Thymus (tissue), 11 donors: ENCODE results near the gene RFLNA. TPM values are rescaled to one million over a fixed set of nuclear protein-coding genes. Genes with fewer than 3 reads are reported as not detected.

ENCODE experiments used
- DNase-seq, 9 donors: peaks; one replicate each; pipeline ENCODE4 v3.0.0-alpha.2; 2013; ENCODE audit warnings: low spot score in 9 of 9, low read depth in 6 of 9, missing footprints in 1 of 9
- H3K27ac ChIP-seq, 2 donors: one replicate each; pipeline ENCODE4 v1.5.1; 2013; ENCODE audit warnings: control low read depth in 1 of 2, low read depth in 1 of 2, low read length in 1 of 2, mild to moderate bottlenecking in 1 of 2, moderate library complexity in 1 of 2
- H3K27me3 ChIP-seq, 2 donors: one replicate each; pipeline ENCODE4 v1.5.1; 2013; ENCODE audit warnings: low read length in 1 of 2; ENCODE audit not compliant: control insufficient read depth in 2 of 2, insufficient read depth in 1 of 2
- H3K36me3 ChIP-seq, 2 donors: one replicate each; pipeline ENCODE4 v1.5.1; 2013; ENCODE audit warnings: low read length in 1 of 2, mild to moderate bottlenecking in 1 of 2, moderate library complexity in 1 of 2; ENCODE audit not compliant: control insufficient read depth in 2 of 2, insufficient read depth in 2 of 2
- H3K4me1 ChIP-seq, 2 donors: one replicate each; pipeline ENCODE4 v1.5.1; 2013; ENCODE audit warnings: low read length in 2 of 2; ENCODE audit not compliant: control insufficient read depth in 2 of 2, insufficient read depth in 2 of 2
- H3K4me3 ChIP-seq, 2 donors: one replicate each; pipeline ENCODE4 v1.5.1; 2013; ENCODE audit warnings: low read length in 2 of 2, control low read depth in 1 of 2, mild to moderate bottlenecking in 1 of 2
- H3K9me3 ChIP-seq, 2 donors: one replicate each; pipeline ENCODE4 v1.5.1; 2013; ENCODE audit warnings: low read length in 1 of 2, mild to moderate bottlenecking in 1 of 2; ENCODE audit not compliant: control insufficient read depth in 2 of 2, insufficient read depth in 1 of 2
- WGBS: extraction: QIAGEN DNeasy Blood & Tissue Kit; methylation state at CpG from one replicate; pipeline ENCODE4 v1.1.7; 2013; 5-methylcytosine and 5-hydroxymethylcytosine counted together
- polyA plus RNA-seq: library from polyadenylated mRNA; stranded (reverse); fragments of 200-250 nt; gene quantifications from one replicate; pipeline ENCODE4 v1.2.3, GENCODE V29; 2013
- total RNA-seq: library from RNA; stranded (reverse); fragments of 120-200 nt; gene quantifications from one replicate; pipeline ENCODE4 v1.2.4, GENCODE V29; 2013
- donor health status: healthy.

Gene RFLNA
- total and polyA plus RNA-seq, 2 donors: 0.33 to 0.59 TPM

DNA sequence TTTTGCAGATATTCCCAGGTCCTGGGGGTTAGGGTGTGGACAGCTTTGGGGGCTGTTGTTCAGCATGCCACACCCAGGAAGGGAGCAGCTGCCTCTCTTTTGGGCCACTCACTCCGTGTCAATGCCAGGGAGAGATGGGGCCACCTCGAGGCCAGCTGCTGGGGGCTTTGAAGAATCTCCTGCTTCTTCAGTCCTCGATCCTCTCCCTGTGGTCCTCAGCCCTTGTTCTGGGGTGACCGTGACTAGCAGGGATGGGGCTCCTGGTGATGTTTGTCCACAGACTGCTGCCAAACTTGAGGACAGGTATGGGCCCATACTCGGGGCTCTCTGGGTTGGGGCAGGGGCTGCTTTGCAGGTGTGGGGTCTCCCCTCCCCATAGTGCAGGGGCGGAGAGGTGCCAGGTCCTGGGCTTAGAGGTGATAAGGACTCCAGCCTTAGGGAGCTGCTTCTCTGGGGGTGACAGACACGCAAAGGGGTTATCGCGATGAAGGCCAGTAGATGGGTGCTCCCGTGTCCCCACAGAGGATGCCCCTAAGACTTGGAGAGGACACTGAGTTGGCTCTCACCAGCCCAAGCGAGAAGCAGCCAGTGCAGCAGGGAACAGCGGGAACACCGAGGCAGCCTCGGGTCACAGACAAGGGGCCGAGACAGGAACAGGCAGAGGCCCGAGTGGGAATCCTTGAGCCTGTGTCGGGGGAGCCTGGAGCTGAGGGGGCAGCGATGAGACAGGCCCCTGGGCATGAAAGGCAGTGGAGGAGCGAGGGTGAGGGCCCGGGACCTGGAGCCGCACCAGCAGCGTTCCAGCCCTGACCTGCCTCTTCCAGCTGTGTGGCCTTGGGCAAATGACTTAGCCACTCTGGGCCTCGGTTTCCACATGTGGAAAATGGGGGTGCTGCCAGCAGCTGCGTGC lies 11.1 kb downstream of the RFLNA start:
- H3K4me3 ChIP-seq: no peak overlapping the region
- H3K9me3 ChIP-seq: no peaks in the 10 kb centered on the region
- no peak overlapping the region for H3K27ac ChIP-seq
- H3K4me1 ChIP-seq: no peaks in the 10 kb centered on the region
- 94% methylated on average over 24 of the region's 24 CpGs for WGBS
- no peak for DNase-seq
- H3K27me3 ChIP-seq: no peaks in the 10 kb centered on the region
- H3K36me3 ChIP-seq: no peaks in the 10 kb centered on the region

DNA sequence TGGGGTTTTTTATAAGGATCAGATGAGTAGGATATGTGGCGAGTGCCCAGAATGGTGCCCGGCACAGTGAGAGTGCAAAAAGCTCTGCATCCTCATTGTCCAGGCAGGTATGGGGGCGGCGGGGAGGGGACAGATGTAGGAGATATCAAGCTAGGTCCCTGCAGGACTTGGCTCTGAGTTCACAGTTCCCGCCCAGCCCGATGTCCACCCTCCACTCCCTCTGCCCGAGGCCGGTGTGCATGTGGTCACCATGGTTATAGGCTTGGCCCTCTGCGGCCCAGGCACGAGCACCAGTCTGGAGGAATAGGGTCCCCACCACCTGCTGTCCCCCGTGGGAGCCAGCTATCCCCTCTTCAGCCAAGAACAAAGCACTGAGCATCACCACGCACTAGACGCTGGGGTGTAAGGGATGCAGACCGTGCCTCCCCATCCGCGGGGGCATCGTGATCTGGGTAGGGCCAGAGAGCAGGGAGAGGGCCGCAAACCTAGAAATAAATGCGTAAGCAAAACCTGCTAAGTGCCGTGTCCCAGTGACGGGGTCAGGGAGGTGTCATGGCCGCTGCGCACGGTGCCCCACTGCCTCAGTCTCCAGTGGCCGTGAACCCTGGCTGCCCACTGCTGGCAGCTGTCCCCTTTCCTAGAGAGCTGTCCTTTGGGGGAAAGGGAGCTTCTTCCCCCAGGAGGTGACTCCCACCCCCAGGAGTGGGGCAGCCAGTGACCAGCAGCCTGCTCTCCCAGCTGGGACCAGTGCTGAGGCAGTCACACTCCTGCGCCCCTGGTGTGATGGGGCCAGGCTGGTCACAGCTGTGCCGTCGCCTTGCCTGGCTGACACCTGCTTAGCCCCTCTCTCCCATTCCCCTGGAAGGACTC lies 12.0 kb downstream of the RFLNA start:
- H3K4me1 ChIP-seq: no peaks in the 10 kb centered on the region
- H3K36me3 ChIP-seq: no peaks in the 10 kb centered on the region
- H3K9me3 ChIP-seq: no peaks in the 10 kb centered on the region
- no peaks in the 10 kb centered on the region for H3K27me3 ChIP-seq
- no peak overlapping the region for H3K4me3 ChIP-seq
- DNase-seq: no peak
- H3K27ac ChIP-seq: no peak overlapping the region
- WGBS: 94% methylated on average over 28 of the region's 28 CpGs

DNA sequence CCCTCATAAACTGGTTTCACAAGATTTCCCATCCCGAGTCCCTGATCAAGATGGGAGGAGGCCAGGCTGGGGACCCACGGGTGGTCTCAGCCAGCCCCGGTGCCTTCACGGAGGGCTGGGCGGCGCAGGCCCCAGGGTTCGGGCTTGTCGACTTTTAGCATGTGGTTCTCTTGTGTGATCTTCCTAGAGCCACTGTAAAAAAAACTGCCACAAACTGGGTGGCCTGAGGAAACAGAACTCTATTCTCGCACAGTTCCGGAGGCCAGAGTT lies 12.6 kb downstream of the RFLNA start:
- H3K4me3 ChIP-seq: no peak overlapping the region
- H3K27ac ChIP-seq: no peak overlapping the region
- no peak for DNase-seq
- no peaks in the 10 kb centered on the region for H3K9me3 ChIP-seq
- no peaks in the 10 kb centered on the region for H3K36me3 ChIP-seq
- WGBS: 98% methylated on average over 10 of the region's 10 CpGs
- H3K4me1 ChIP-seq: no peaks in the 10 kb centered on the region
- no peaks in the 10 kb centered on the region for H3K27me3 ChIP-seq

DNA sequence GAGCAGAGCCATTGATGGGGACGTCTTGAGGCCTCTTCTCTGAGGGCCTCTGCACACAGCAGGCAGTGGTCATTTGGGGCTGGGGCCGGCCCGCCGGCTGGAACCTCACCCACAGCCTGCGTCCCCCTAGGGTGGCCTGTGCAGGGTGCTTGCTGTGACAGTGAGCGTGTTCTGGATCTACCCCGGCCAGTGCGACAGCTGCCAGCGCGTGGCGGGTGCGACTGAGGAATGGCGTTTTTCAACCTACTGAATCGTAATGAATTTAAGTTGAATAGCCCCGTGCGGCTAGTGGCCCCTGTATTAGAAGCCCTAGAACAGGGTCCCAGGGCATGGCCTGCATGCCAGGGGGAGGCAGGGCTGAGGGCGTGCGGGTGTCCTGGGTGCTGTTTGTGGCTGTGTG lies 13.8 kb downstream of the RFLNA start:
- no peaks in the 10 kb centered on the region for H3K36me3 ChIP-seq
- whole genome bisulfite sequencing: 99% methylated on average over 18 of the region's 18 CpGs
- no peaks in the 10 kb centered on the region for H3K4me1 ChIP-seq
- H3K4me3 ChIP-seq: no peak overlapping the region
- H3K27me3 ChIP-seq: no peaks in the 10 kb centered on the region
- H3K27ac ChIP-seq: no peak overlapping the region
- no peaks in the 10 kb centered on the region for H3K9me3 ChIP-seq
- DNase-seq: no peak

DNA sequence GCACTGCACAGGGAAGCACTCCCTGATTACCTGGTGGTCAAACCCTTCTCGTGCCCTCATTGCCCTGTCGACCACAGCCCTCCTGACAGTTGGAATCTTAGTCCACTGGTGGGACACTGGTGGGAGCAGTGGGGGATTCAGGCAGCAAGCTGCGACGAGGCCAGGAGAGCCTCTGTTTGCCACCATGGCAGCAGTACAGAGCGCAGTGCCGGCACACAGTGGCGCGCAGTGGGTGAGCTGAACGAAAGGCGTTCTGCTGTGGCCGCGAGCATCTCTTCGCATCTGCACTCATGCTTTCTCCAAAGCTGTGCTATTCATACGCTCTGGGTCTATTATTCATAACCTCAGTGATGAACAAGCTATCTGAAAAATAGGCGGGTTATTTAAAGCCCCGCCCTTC lies 14.3 kb downstream of the RFLNA start:
- DNase-seq: no peak
- Histone ChIP-seq H3K4me1 (no peaks in the 10 kb centered on the region), H3K36me3 (no peaks in the 10 kb centered on the region), H3K4me3 (no peak overlapping the region), H3K27ac (no peak overlapping the region), H3K9me3 (no peaks in the 10 kb centered on the region), H3K27me3 (no peaks in the 10 kb centered on the region)
- whole genome bisulfite sequencing: 97% methylated on average over 16 of the region's 16 CpGs

DNA sequence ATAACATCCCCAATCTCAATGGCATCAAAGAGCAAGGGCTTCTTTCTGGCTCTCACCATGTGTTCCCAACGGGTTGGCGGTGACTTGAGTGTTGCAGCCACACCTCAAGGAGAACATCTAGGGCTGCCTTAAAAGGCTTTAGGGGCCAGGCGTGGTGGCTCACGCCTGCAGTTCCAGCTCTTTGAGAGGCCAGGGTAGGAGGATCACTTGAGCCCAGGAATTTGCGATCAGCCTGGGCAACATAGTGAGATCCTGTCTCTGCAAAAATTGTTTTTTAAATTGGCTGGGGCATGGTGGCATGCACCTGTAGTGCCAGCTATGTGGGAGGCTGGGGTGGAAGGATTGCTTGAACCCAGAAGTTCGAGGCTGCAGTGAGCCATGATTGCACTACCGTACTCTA lies 14.9 kb downstream of the RFLNA start:
- no peaks in the 10 kb centered on the region for H3K9me3 ChIP-seq
- 95% methylated on average over 7 of the region's 7 CpGs for WGBS
- H3K4me1 ChIP-seq: no peaks in the 10 kb centered on the region
- no peaks in the 10 kb centered on the region for H3K36me3 ChIP-seq
- DNase-seq: no peak
- H3K4me3 ChIP-seq: no peak overlapping the region
- no peak overlapping the region for H3K27ac ChIP-seq
- H3K27me3 ChIP-seq: no peaks in the 10 kb centered on the region

DNA sequence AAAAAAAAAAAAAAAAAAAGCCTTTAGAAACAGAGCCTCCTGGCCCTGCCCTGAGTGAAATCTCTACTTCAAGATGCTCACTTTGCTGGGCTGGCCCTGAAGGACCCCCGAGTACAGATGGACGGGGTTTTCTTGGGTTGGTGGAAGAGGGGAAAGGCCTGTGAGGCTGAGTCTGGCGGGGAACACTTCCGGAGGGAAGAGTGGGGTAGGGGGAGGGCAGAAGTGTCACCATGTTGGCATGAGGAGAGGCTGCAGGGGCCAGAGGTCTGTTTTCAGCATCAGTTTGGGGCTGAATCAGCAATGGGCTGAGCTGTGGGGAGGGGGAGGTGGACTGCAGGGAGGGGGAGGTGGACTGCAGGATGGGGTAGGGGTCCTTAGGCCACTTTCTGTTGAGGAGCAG lies 15.3 kb downstream of the RFLNA start:
- no peak overlapping the region for H3K4me3 ChIP-seq
- no peak overlapping the region for H3K27ac ChIP-seq
- peaks cover 0 to under 1% of the 10 kb centered on the region in 2 donors for H3K4me1 ChIP-seq
- H3K9me3 ChIP-seq: no peaks in the 10 kb centered on the region
- H3K36me3 ChIP-seq: no peaks in the 10 kb centered on the region
- 92% methylated on average over 4 of the region's 4 CpGs for WGBS
- DNase-seq: no peak
- no peaks in the 10 kb centered on the region for H3K27me3 ChIP-seq

DNA sequence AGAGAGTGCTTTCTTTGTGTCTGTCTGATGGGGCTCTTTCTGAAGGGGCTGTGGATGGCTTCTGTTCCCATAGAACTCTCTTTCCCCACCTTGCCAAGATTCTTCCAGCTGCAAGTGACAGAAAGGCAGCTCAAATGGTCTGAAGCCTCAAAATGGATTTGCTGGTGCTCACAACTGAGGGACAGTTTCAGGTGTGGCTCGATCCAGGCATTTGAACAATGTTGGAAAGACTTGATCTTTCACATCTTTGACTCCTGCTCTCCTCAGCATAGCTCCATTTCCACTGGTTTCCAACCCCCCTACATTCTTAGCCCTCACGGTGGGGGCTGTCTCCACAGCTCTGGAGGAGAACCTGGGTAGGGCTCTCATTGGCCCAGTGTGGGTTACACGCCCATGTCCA lies 15.9 kb downstream of the RFLNA start:
- H3K4me1 ChIP-seq: peaks cover 0 to 2% of the 10 kb centered on the region in 2 donors
- H3K9me3 ChIP-seq: no peaks in the 10 kb centered on the region
- H3K36me3 ChIP-seq: no peaks in the 10 kb centered on the region
- H3K27ac ChIP-seq: no peak overlapping the region
- no peaks in the 10 kb centered on the region for H3K27me3 ChIP-seq
- H3K4me3 ChIP-seq: no peak overlapping the region
- no peak for DNase-seq
- WGBS: 94% methylated on average over 3 of the region's 3 CpGs
